ENCODE data around the gene TENT5D.

Gene TENT5D

GRCh38 chrX:80471582-80471981 lies 51.3 kb downstream of the TENT5D start:
- Histone ChIP-seq H3K27ac (ENCODE audit: poor library complexity, severe bottlenecking) (no peak overlapping the region), H3K36me3 (ENCODE audit: low read depth) (no peaks in the 10 kb centered on the region), H3K9me3 (ENCODE audit: severe bottlenecking) (no peaks in the 10 kb centered on the region), H3K4me3 (ENCODE audit: severe bottlenecking) (no peak overlapping the region), H3K27me3 (ENCODE audit: insufficient read depth, poor library complexity, severe bottlenecking) (no peaks in the 10 kb centered on the region), H3K4me1 (ENCODE audit: insufficient read depth, poor library complexity, severe bottlenecking) (no peaks in the 10 kb centered on the region)
- no peak for ATAC-seq (ENCODE audit: low read depth)
- TF ChIP-seq CTCF (IDR thresholded peaks at IDR 0.05; ENCODE audit: poor library complexity, severe bottlenecking) = no peak
- no peak for DNase-seq (ENCODE audit: low spot score)

- no peaks in the 10 kb centered on the region for H3K36me3 ChIP-seq (ENCODE audit: low read depth)
- H3K27ac ChIP-seq (ENCODE audit: poor library complexity, severe bottlenecking) = no peak overlapping the region
- no peaks in the 10 kb centered on the region for H3K27me3 ChIP-seq (ENCODE audit: insufficient read depth, poor library complexity, severe bottlenecking)
Observed at GRCh38 chrX:80485543-80485942, 65.3 kb downstream of the TENT5D start.

GRCh38 chrX:80486299-80486698 lies 66.1 kb downstream of the TENT5D start:
- H3K36me3 ChIP-seq (ENCODE audit: low read depth) = no peaks in the 10 kb centered on the region
- no peak overlapping the region for H3K4me3 ChIP-seq (ENCODE audit: severe bottlenecking)
- no peak for ATAC-seq (ENCODE audit: low read depth)
- H3K27me3 ChIP-seq (ENCODE audit: insufficient read depth, poor library complexity, severe bottlenecking) = no peaks in the 10 kb centered on the region
- H3K4me1 ChIP-seq (ENCODE audit: insufficient read depth, poor library complexity, severe bottlenecking) = no peaks in the 10 kb centered on the region
- H3K9me3 ChIP-seq (ENCODE audit: severe bottlenecking) = no peaks in the 10 kb centered on the region
- H3K27ac ChIP-seq (ENCODE audit: poor library complexity, severe bottlenecking) = no peak overlapping the region
- no peak for TF ChIP-seq CTCF (IDR thresholded peaks at IDR 0.05; ENCODE audit: poor library complexity, severe bottlenecking)
- DNase-seq (ENCODE audit: low spot score) = no peak

More at GRCh38 chrX:80485543-80485942, 65.3 kb downstream of the TENT5D start:
- Histone ChIP-seq H3K4me1 (ENCODE audit: insufficient read depth, poor library complexity, severe bottlenecking) (no peaks in the 10 kb centered on the region), H3K4me3 (ENCODE audit: severe bottlenecking) (no peak overlapping the region), H3K9me3 (ENCODE audit: severe bottlenecking) (no peaks in the 10 kb centered on the region)
- ATAC-seq (ENCODE audit: low read depth) (no peak), DNase-seq (ENCODE audit: low spot score) (no peak)
- TF ChIP-seq CTCF (IDR thresholded peaks at IDR 0.05; ENCODE audit: poor library complexity, severe bottlenecking) = no peak

- H3K4me3 ChIP-seq (ENCODE audit: severe bottlenecking) = no peak overlapping the region
- H3K4me1 ChIP-seq (ENCODE audit: insufficient read depth, poor library complexity, severe bottlenecking) = no peaks in the 10 kb centered on the region
- no peaks in the 10 kb centered on the region for H3K27me3 ChIP-seq (ENCODE audit: insufficient read depth, poor library complexity, severe bottlenecking)
- H3K27ac ChIP-seq (ENCODE audit: poor library complexity, severe bottlenecking) = no peak overlapping the region
- TF ChIP-seq CTCF (IDR thresholded peaks at IDR 0.05; ENCODE audit: poor library complexity, severe bottlenecking) = no peak
- no peaks in the 10 kb centered on the region for H3K9me3 ChIP-seq (ENCODE audit: severe bottlenecking)
- ATAC-seq (ENCODE audit: low read depth) (no peak), DNase-seq (ENCODE audit: low spot score) (no peak)
- no peaks in the 10 kb centered on the region for H3K36me3 ChIP-seq (ENCODE audit: low read depth)
Observed at GRCh38 chrX:80489166-80489565, 68.9 kb downstream of the TENT5D start.

All from RWPE2 (cell line).